PC-9 (cell line): ENCODE measurements around the gene C1orf122. TPM values are rescaled to one million over a fixed set of nuclear protein-coding genes. Genes with fewer than 3 reads are reported as not detected.

Experiments used
- BruUV-seq: library from RNA; stranded (reverse); fragments of 400-500 nt; replicated peaks from 2 replicates; lab custom pipeline; 2021; lab: Mats Ljungman, UMichigan
- CTCF ChIA-PET: fragments of 300-600 bp; sonication (Branson Sonifier 250); formaldehyde crosslinking; loops from one replicate; lab custom pipeline; 2022; ENCODE audit warnings: antibody characterized with exemption; lab: Charles Lee
- POLR2A ChIA-PET: fragments of 300-600 bp; sonication (Branson Sonifier 250); formaldehyde crosslinking; loops from one replicate; lab custom pipeline; 2022; ENCODE audit warnings: antibody characterized with exemption; ENCODE audit not compliant: unreplicated experiment; lab: Charles Lee
- DNase-seq, 2 experiments: peaks; one replicate each; pipeline versions ENCODE4 v3.0.0 to v3.0.0-alpha.2; 2015 to 2022; ENCODE audit warnings: mixed read lengths in 1 of 2
- H2AFZ ChIP-seq: fragments of 200-600 bp; sonication (generic); 2 replicates; pipeline ENCODE4 v1.8.1; 2017; ENCODE audit warnings: antibody characterized with exemption
- H3F3A ChIP-seq: fragments of 200-600 bp; sonication (generic); 2 replicates; pipeline ENCODE4 v1.8.1; 2017; ENCODE audit warnings: antibody characterized with exemption, mild to moderate bottlenecking, low read depth; ENCODE audit not compliant: insufficient read depth
- H3K27ac ChIP-seq: fragments of 200-600 bp; sonication (generic); 2 replicates; pipeline ENCODE4 v1.6.1; 2016; ENCODE audit warnings: mixed run types
- H3K27me3 ChIP-seq: fragments of 200-600 bp; sonication (generic); 2 replicates; pipeline ENCODE4 v1.6.1; 2016; ENCODE audit warnings: low read depth, mixed run types; ENCODE audit not compliant: insufficient read depth
- H3K36me3 ChIP-seq: fragments of 200-600 bp; sonication (generic); 2 replicates; pipeline ENCODE4 v1.6.1; 2016; ENCODE audit warnings: low read depth, mixed run types
- H3K4me1 ChIP-seq: fragments of 200-600 bp; sonication (generic); replicated peaks from 2 replicates; pipeline ENCODE4 v1.6.1; 2016; ENCODE audit warnings: mixed run types; ENCODE audit not compliant: insufficient read depth
- H3K4me2 ChIP-seq: fragments of 200-600 bp; sonication (generic); 2 replicates; pipeline ENCODE4 v1.6.1; 2017; ENCODE audit warnings: mixed run types
- H3K4me3 ChIP-seq: fragments of 200-600 bp; sonication (generic); 2 replicates; pipeline ENCODE4 v1.6.1; 2016; ENCODE audit warnings: mixed run types
- H3K79me2 ChIP-seq: fragments of 200-600 bp; sonication (generic); 2 replicates; pipeline ENCODE4 v1.6.1; 2017; ENCODE audit warnings: low read depth, mixed run types
- H3K9me2 ChIP-seq: fragments of 200-600 bp; sonication (generic); 2 replicates; pipeline ENCODE4 v1.8.1; 2017; ENCODE audit warnings: mild to moderate bottlenecking; ENCODE audit not compliant: insufficient read depth
- H3K9me3 ChIP-seq: fragments of 200-600 bp; sonication (generic); 2 replicates; pipeline ENCODE4 v1.8.1; 2016; ENCODE audit warnings: low read depth; ENCODE audit not compliant: insufficient read depth
- H4K20me1 ChIP-seq: fragments of 200-600 bp; sonication (generic); 2 replicates; pipeline ENCODE4 v1.8.1; 2017; ENCODE audit not compliant: insufficient read depth
- EZH2 ChIP-seq: fragments of 200-600 bp; sonication (generic); IDR thresholded peaks from 2 replicates; pipeline ENCODE4 v1.8.0; 2017; ENCODE audit warnings: antibody characterized with exemption, low read depth
- intact Hi-C: fragments of 100-400 bp; cut with micrococcal nuclease; formaldehyde crosslinking; loops from one replicate; pipeline ENCODE4 v1.10.0; 2022; ENCODE audit not compliant: unreplicated experiment
- total RNA-seq: library from RNA; stranded (reverse); gene quantifications from 2 replicates; pipeline ENCODE4 v1.2.3, GENCODE V29; 2021
- TF ChIP-seq, protein P1 (sequence below): fragments of 200-600 bp; sonication (generic); conservative IDR thresholded peaks from 2 replicates; pipeline ENCODE4 v1.6.1; 2017; ENCODE audit warnings: mixed run types, antibody characterized with exemption, mild to moderate bottlenecking, moderate library complexity

Gene C1orf122
- total RNA-seq, 1 experiment from 2014 or later: 51.8 TPM

DNA sequence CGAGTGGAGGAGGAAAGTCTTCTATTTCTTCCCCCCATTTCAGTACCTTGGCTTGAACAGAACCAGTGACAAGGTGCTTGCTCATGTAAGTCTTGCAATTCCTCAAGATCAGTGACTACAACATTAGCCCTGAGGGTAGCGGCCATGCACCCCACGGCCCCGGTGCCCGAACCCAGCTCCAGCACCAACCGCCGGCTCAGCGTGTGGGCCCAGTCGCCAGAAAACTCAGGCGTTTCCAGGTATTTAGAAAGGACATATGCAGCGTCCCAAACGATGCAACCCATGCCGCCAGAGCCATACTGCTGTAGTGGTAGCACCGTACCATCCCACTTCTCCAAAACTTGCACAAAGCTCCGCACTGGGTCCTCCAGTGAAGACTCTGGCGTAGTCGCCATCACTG, 25.1 kb upstream of the C1orf122 start:
- no peaks in the 10 kb centered on the region for H3F3A ChIP-seq
- H3K4me2 ChIP-seq: no peak overlapping the region
- no peaks in the 10 kb centered on the region for H3K36me3 ChIP-seq
- no peaks in the 10 kb centered on the region for H3K79me2 ChIP-seq
- no peak overlapping the region for H3K4me3 ChIP-seq
- TF ChIP-seq, protein P1, sequence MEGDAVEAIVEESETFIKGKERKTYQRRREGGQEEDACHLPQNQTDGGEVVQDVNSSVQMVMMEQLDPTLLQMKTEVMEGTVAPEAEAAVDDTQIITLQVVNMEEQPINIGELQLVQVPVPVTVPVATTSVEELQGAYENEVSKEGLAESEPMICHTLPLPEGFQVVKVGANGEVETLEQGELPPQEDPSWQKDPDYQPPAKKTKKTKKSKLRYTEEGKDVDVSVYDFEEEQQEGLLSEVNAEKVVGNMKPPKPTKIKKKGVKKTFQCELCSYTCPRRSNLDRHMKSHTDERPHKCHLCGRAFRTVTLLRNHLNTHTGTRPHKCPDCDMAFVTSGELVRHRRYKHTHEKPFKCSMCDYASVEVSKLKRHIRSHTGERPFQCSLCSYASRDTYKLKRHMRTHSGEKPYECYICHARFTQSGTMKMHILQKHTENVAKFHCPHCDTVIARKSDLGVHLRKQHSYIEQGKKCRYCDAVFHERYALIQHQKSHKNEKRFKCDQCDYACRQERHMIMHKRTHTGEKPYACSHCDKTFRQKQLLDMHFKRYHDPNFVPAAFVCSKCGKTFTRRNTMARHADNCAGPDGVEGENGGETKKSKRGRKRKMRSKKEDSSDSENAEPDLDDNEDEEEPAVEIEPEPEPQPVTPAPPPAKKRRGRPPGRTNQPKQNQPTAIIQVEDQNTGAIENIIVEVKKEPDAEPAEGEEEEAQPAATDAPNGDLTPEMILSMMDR: no peak
- TF ChIP-seq EZH2: no peak
- CTCF ChIA-PET: no interaction called here
- H2AFZ ChIP-seq: no peak overlapping the region
- H4K20me1 ChIP-seq: no peaks in the 10 kb centered on the region
- no peaks in the 10 kb centered on the region for H3K9me2 ChIP-seq
- POLR2A ChIA-PET: no interaction called here
- intact Hi-C loops: no loop called here
- H3K4me1 ChIP-seq: no peaks in the 10 kb centered on the region
- DNase-seq: no peak
- no peak overlapping the region for H3K27ac ChIP-seq
- no peaks in the 10 kb centered on the region for H3K9me3 ChIP-seq
- H3K27me3 ChIP-seq: peaks cover 8% of the 10 kb centered on the region; the same call in 1 of the 2 replicates
- no TSS peak for BruUV-seq

GRCh38 chr1:37792943-37793686, 14.5 kb upstream of the C1orf122 start:
- H3K9me3 ChIP-seq: no peaks in the 10 kb centered on the region
- intact Hi-C loops: no loop called here
- DNase-seq: no peak
- H2AFZ ChIP-seq: 0 out of 2 replicates have a peak overlapping the region, but pooled peaks have one; percentile 75
- POLR2A ChIA-PET: no interaction called here
- H3K27me3 ChIP-seq: no peaks in the 10 kb centered on the region
- H3F3A ChIP-seq: peaks cover 21% of the 10 kb centered on the region; the same call in 1 of the 2 replicates
- no peaks in the 10 kb centered on the region for H4K20me1 ChIP-seq
- peaks cover 24% of the 10 kb centered on the region for H3K4me1 ChIP-seq
- peak overlapping the region; percentile 95 for H3K4me2 ChIP-seq
- H3K4me3 ChIP-seq: peak overlapping the region; percentile 83; the same call in 1 of the 2 replicates
- no peak for TF ChIP-seq EZH2
- TF ChIP-seq, protein P1: no peak
- H3K9me2 ChIP-seq: no peaks in the 10 kb centered on the region
- 0 out of 2 replicates have a peak, but pooled peaks cover 11% of the 10 kb centered on the region for H3K36me3 ChIP-seq
- H3K79me2 ChIP-seq: peaks cover 24% of the 10 kb centered on the region
- H3K27ac ChIP-seq: no peak overlapping the region
- no TSS peak for BruUV-seq
- CTCF ChIA-PET: interaction anchor here (0.6 kb wide), 1 partner anchor 192 kb away, joined by 20 read pairs; no protein-coding TSS in a partner anchor

DNA sequence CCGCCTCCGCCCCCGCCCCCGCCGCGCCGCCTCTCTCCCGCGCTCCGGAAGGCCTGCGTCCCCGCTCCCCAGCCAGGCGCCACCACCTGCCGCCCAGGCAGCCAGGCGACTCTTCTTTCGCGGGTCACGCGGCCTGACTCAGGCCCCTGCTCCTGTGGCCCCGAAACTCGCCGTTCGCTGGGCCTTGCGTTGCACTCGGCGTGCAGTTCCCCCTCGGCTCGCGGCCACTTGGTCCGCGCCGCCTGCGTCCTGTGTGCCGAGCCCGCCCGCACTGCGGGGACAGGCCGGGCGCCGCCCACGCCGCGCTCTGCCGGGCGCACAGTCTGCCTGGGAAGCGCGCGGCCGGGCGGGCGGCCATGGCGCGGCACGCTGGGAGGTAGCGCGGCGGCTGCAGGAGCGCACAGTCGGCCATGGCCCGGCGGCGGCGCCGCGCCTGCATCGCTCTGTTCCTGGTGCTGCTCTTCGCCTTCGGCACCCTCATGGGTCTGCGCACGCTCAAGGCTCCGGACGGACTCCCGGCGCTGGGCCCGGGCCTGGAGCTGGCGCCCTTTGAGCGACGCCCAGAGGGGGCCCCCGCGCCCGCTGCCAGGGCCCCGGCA, 13.7 kb upstream of the C1orf122 start, which contains the start of gene MANEAL:
TSS of gene MANEAL (plus strand) at position 75 of the 599 bp plus-strand sequence. CDS start at position 411, 336 bp downstream.
- no peaks in the 10 kb centered on the region for H3K9me2 ChIP-seq
- ChIA-PET POLR2A (no interaction called here), CTCF (interaction anchor here (0.6 kb wide), 1 partner anchor 193 kb away, joined by 20 read pairs; no protein-coding TSS in a partner anchor)
- peaks cover 24% of the 10 kb centered on the region for H3K79me2 ChIP-seq
- peak within 1 kb of the TSS; percentile 95 for H3K4me2 ChIP-seq
- H3K36me3 ChIP-seq: 0 out of 2 replicates have a peak, but pooled peaks cover 11% of the 10 kb centered on the region
- intact Hi-C loops: no loop called here
- H4K20me1 ChIP-seq: no peaks in the 10 kb centered on the region
- peak in 1 of 2 experiments; percentile 53 for DNase-seq
- H3K9me3 ChIP-seq: no peaks in the 10 kb centered on the region
- H2AFZ ChIP-seq: peak within 1 kb of the TSS; percentile 88
- TF ChIP-seq EZH2: no peak
- no peak within 1 kb of the TSS for H3K27ac ChIP-seq
- peaks cover 24% of the 10 kb centered on the region for H3K4me1 ChIP-seq
- H3F3A ChIP-seq: peaks cover 24% of the 10 kb centered on the region; the same call in 1 of the 2 replicates
- no TSS peak for BruUV-seq
- H3K4me3 ChIP-seq: peak within 1 kb of the TSS; percentile 83
- no peaks in the 10 kb centered on the region for H3K27me3 ChIP-seq
